NOMO-1 treated with dmso at 0.1 percent for 144 hours (cell line): Measurements from ENCODE around the gene PLEKHF1.
"Not testable (repeated sequence)": the region's sequence is repeated elsewhere in the genome, so short reads cannot be mapped to it uniquely, and the experiment has no call there.

Experiments
- DNase-seq: peaks from one replicate; lab custom pipeline; 2025; ENCODE audit not compliant: unreplicated experiment; lab: John Stamatoyannopoulos, UW

Gene PLEKHF1

DNA sequence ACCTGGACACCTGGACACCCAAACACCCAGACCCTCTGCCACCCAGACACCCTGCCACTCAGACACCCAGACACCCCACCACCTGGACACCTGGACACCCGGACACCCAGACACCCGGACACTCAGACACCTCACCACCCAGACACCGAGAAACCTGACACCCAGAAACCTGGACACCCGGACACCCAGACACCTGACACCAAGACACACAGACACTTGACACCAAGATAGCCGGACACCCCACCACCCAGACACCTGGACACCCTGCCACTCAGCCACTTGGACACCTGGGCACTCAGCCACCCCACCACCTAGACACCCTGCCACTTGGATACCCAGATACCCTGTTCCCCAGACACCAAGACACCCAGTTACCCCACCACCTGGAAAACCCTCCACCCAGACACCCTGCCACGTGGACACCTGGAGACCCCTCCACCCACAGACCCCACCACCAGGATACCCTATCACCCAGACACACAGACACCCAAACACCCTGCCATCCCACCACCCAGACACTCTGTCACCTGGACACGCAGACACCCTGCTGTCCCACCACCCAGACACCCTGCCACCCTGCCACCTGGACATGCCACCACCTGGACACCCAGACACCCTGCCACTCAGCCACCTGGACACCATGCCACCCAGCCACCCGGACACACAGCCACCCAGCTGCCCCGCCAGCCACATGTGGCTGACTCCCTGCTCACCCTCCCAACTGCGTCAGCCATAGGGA lies 32.4 kb downstream of the PLEKHF1 start:
- DNase-seq: no peak

- DNase-seq: no peak
Observed at GRCh38 chr19:29699861-29700260, 34.6 kb downstream of the PLEKHF1 start.

GRCh38 chr19:29700498-29700897 lies 35.2 kb downstream of the PLEKHF1 start:
- DNase-seq: no peak

GRCh38 chr19:29702161-29702962 lies 37.1 kb downstream of the PLEKHF1 start:
- DNase-seq: no peak

DNA sequence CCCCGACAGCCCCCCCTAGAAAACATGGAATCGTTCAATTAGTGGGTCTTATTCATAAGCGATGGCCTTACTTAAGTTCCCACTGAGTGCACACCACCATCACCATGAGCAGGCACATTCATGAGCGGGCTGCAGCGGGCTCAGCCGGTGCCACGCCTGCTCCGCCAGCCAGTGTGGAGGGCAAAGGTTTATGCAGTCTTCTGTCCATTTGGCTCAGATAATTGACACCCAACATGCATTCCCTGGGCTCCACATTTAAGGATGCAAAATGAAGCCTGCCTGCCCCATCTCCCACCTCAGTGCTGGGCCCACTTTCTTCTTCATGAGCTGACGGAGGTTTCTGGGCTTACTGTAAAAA lies 37.7 kb downstream of the PLEKHF1 start:
- no peak for DNase-seq

DNA sequence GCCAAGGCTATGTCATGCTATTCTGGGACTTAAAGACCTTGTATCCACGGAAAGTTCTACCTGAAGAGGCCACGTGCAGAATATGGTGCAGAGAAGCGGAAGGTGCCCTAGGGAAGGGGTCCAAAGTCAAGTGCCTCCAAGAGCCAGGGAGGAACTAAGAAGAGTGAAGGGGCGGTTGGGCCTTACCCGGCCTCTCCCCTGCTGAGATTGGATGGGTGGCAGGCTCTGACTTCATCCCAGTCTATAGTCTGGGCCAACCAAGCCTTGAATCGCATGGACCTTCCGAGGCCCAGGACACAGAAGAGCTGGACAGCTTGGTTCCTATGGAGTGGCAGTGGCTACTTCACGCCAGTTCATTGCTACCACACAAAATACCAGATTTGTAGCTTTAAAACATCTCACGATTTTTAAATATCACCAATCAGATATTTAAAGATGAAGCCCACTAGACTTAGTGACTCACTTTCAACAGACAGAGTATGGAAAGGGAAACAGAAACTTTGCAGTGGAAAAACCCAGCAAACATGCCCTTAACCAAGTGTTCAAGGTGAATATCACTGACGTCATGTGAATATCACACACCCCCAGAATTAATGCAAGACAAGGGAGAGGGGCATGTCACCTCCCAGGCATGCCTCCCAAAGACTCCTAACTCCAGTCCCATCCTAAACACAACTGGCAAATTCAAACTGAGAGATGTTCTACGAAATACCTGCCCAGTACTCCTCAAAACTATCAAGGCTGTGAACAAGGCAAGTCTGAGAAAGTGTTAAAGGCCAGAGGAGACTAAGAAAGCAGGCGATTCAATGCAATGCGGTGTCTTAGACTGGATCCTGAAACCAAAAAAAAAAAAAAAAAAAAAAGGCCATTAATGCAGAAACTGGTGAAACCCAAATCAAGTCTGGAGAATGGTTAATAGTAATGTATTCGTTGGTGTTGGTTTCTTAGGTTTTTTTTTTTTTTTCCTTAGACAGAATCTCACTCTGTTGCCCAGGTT lies 39.6 kb downstream of the PLEKHF1 start:
- no peak for DNase-seq

DNA sequence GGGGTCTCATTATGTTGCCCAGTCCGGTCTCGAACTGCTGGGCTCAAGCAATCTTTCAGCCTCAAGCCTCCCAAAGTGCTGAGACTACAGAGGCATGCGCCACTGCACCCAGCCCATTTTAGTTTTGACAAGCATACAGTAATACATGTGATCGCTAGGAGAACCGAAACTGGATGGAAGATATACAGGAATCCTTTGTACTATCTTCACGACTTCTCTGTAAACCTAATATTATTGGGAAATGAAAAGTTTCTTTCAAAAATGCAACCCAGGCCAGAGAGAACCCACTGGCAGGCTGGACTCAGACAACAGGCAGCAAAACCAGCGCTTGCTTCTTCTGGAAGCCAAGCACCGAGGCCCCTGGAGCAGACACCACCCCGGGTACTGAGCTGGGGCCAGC lies 40.4 kb downstream of the PLEKHF1 start:
- DNase-seq: no peak

- no peak for DNase-seq
Observed at GRCh38 chr19:29706635-29707034, 41.4 kb downstream of the PLEKHF1 start.

- DNase-seq: no peak
Observed at GRCh38 chr19:29708554-29709439, 43.5 kb downstream of the PLEKHF1 start.

DNA sequence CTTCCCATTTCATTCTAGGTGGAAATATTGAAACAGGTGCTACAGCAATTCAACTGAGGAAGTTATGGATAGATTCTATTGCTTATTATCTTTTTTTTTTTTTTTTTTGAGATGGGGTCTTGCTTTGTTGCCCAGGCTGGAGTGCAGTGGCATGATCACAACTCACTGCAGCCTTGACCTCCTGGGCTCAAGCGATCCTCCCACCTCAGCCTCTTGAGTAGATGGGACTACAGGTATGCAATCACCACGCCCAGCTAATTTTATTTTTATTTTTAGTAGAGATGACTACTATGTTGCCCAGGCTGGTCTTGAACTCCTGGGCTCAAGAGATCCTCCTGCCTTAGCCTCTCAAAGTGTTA lies 44.2 kb downstream of the PLEKHF1 start:
- DNase-seq: not testable (repeated sequence)

DNA sequence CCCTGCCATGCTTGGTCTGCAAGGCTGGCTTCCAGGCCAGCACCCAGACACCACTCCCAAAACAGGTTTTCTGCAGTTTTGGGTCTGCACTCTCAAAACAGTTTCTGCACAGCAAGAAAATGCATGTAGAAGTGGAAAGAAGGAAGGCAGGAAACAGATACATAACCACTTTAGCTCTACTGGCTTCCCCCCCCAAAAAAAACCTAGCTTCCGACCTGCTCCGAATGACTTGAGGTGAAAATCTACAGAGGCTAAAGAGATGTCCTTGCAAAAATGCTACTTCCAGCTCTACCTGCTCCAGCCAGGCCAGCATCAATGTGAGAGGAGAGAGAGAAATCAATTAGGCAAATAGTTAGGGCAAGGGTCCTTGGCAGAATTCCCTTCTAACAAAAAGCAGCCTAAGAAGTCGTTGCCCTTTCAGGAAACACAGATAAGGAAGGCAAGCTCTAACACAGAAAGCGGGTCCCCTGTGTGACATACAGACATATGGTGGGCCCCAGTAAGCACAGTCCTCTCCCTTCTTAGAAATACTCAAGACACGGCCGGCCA lies 46.4 kb downstream of the PLEKHF1 start:
- DNase-seq: no peak

- DNase-seq: no peak
Observed at GRCh38 chr19:29712744-29713516, 47.7 kb downstream of the PLEKHF1 start.

DNA sequence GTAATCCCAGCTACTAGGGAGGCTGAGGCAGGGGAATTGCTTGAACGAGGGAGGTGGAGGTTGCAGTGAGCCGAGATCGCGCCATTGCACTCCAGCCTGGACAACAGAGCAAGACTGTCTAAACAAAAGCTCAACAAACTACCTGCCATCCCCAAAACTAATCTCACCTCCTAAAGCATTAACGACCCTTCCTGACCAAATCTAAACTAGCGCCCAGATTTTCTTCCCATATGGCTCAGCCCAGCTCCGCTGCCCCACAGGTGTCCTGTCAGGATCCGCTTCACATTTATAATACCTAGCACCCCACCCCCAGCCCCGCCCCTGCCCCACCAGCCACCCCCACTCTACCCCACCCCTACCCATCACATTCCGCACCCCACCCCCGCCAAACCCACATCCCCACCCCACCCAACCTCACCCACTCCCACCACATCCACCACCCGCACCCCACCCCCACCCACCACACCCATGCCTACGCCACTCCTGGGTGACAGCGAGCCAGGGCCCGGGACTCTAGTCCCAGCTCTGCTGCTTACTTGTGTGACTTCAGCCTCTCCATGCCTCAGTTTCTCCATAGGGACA lies 49.2 kb downstream of the PLEKHF1 start:
- DNase-seq: no peak

GRCh38 chr19:29714953-29715700 lies 49.9 kb downstream of the PLEKHF1 start, which contains the start of gene C19orf12:
TSS of gene C19orf12 (minus strand) at chr19:29715261. CDS start at chr19:29708413, 6,848 bp downstream.
- peak; percentile 13 for DNase-seq

GRCh38 chr19:29715701-29716581 lies 50.7 kb downstream of the PLEKHF1 start:
- DNase-seq: no peak

DNA sequence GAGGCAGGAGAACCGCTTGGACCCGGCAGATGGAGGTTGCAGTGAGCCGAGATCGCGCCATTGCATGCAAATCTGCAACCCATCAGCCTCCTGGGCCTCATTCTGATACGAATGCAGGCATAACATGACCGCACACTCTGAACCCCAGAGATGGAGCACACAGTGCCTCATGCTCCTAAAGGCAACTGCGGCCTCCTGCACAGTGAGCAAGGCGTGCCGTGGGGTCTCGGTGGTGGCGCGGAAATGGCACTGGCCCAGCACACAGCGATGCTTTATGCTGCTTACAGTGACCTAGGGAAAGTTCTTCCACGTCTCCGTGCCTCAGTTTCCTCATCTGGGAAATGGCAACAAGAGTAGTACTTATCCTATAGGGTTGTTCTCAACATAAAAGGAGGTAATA lies 51.8 kb downstream of the PLEKHF1 start:
- no peak for DNase-seq

DNA sequence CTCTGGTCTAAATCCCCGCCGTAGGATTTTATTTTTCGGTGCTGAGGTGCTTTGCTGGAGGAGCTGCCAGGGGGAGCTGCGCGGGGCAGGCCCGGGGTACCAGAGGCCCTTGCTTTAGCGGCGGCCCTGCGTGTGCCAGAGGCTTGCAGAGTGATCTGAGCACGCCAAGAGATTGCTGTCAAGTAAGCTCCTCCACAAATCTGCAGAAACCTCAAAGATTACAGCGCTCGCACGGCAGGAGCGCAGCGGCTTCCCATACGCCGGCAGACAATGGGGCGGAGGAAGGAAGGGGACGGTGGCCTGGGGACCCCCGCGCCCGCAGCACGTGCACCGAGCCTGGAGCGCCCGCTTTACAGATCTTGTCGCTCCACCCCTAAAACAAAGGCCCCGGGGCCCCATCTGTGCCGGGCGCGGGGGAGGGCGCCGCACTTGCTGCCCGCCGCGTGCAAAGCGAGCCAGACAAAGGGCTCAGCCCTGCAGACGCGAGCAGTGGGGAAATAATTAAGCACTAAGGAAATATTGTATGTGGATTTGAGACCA lies 58.9 kb downstream of the PLEKHF1 start:
- DNase-seq: no peak
